ENCODE measurements around the gene COX6B2.

DNA sequence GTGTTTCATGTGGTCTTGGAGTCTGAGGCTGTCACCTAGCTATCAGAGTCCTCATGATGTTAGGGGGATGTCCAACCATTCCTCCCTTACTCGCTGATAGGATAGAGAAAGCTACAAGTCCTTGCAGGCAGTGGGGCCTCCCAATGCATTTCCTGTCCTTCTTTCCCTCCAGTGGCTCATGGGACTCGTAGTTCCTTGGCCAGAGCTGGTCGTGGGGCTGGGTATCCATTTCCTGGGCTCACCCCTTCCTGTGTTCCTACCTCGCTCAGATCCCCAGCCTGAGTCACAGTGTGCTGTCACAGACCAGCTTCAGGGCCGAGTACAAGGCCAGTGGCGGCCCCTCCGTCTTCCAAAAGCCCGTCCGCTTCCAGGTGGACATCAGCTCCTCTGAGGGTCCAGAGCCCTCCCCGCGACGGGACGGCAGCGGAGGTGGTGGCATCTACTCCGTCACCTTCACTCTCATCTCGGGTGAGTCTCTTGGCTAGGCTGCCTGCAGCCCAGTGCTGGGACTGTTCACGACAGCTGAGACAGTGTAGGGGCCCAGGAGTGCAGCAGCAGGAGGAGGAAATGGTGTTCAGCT, 48.4 kb downstream of the COX6B2 start:
- TF ChIP-seq, protein P1, sequence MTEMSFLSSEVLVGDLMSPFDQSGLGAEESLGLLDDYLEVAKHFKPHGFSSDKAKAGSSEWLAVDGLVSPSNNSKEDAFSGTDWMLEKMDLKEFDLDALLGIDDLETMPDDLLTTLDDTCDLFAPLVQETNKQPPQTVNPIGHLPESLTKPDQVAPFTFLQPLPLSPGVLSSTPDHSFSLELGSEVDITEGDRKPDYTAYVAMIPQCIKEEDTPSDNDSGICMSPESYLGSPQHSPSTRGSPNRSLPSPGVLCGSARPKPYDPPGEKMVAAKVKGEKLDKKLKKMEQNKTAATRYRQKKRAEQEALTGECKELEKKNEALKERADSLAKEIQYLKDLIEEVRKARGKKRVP (CRISPR knock-in tag; IDR thresholded peaks at IDR 0.05): no peak
- TF ChIP-seq NCOA2 (CRISPR knock-in tag; IDR thresholded peaks at IDR 0.05) (no peak), CAMTA2 (CRISPR knock-in tag; IDR thresholded peaks at IDR 0.05; ENCODE audit: borderline replicate concordance) (no peak)
- TF ChIP-seq, protein P2, sequence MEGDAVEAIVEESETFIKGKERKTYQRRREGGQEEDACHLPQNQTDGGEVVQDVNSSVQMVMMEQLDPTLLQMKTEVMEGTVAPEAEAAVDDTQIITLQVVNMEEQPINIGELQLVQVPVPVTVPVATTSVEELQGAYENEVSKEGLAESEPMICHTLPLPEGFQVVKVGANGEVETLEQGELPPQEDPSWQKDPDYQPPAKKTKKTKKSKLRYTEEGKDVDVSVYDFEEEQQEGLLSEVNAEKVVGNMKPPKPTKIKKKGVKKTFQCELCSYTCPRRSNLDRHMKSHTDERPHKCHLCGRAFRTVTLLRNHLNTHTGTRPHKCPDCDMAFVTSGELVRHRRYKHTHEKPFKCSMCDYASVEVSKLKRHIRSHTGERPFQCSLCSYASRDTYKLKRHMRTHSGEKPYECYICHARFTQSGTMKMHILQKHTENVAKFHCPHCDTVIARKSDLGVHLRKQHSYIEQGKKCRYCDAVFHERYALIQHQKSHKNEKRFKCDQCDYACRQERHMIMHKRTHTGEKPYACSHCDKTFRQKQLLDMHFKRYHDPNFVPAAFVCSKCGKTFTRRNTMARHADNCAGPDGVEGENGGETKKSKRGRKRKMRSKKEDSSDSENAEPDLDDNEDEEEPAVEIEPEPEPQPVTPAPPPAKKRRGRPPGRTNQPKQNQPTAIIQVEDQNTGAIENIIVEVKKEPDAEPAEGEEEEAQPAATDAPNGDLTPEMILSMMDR (CRISPR knock-in tag; IDR thresholded peaks at IDR 0.05): no peak
- TF ChIP-seq, protein P3, sequence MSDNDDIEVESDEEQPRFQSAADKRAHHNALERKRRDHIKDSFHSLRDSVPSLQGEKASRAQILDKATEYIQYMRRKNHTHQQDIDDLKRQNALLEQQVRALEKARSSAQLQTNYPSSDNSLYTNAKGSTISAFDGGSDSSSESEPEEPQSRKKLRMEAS (IDR thresholded peaks at IDR 0.05): no peak

Measured in HepG2 (cell line).